GM18951 (cell line): Measurements from ENCODE around the gene PPT2.

Experiments used
- POLR2A ChIP-seq: IDR thresholded peaks from 4 replicates; pipeline ENCODE4 v1.6.1; 2011; ENCODE audit warnings: mild to moderate bottlenecking; ENCODE audit not compliant: insufficient read length, insufficient read depth; ENCODE audit errors: extremely low read depth
- in situ Hi-C: fragments of 300-500 bp; cut with MboI; formaldehyde crosslinking; loops from one replicate; pipeline ENCODE4 v1.12.0; 2022; ENCODE audit warnings: low sequenced_read_pairs, mixed read lengths, inconsistent platforms; ENCODE audit not compliant: unreplicated experiment

The PPT2 gene

GRCh38 chr6:32168807-32169591 lies 15.1 kb downstream of the PPT2 start:
- no peak for TF ChIP-seq POLR2A
- in situ Hi-C loops, result no loop called here

GRCh38 chr6:32170294-32170693 lies 16.4 kb downstream of the PPT2 start:
- no peak for TF ChIP-seq POLR2A
- in situ Hi-C loops, result no loop called here

- TF ChIP-seq POLR2A, result no peak
- in situ Hi-C loops, result no loop called here
Measured at GRCh38 chr6:32171234-32171633, 17.3 kb downstream of the PPT2 start.

- TF ChIP-seq POLR2A, result no peak
- in situ Hi-C loops, result no loop called here
Measured at GRCh38 chr6:32173051-32173727, 19.2 kb downstream of the PPT2 start.

- in situ Hi-C loops, result no loop called here
- TF ChIP-seq POLR2A, result no peak
Measured at GRCh38 chr6:32174416-32174815, 20.5 kb downstream of the PPT2 start.

GRCh38 chr6:32175322-32175710 lies 21.4 kb downstream of the PPT2 start:
- no peak for TF ChIP-seq POLR2A
- in situ Hi-C loops, result no loop called here

GRCh38 chr6:32175711-32176475 lies 22.0 kb downstream of the PPT2 start, which contains the start of gene AGPAT1:
Gene AGPAT1, minus strand, starts transcription at chr6:32176084. Its CDS starts 4,588 bp downstream, at chr6:32171496.
- in situ Hi-C loops, result no loop called here
- peak; percentile 67 for TF ChIP-seq POLR2A

GRCh38 chr6:32176476-32177182 lies 22.7 kb downstream of the PPT2 start:
- TF ChIP-seq POLR2A, result no peak
- in situ Hi-C loops, result no loop called here

GRCh38 chr6:32177183-32177787 lies 23.3 kb downstream of the PPT2 start:
- TF ChIP-seq POLR2A, result peak; percentile 45
- in situ Hi-C loops, result no loop called here

- peak; percentile 40 for TF ChIP-seq POLR2A
- in situ Hi-C loops, result no loop called here
Measured at GRCh38 chr6:32177788-32178546, 24.0 kb downstream of the PPT2 start, which contains the start of gene RNF5. Gene RNF5, plus strand, starts transcription at chr6:32178405. Its CDS starts 107 bp downstream, at chr6:32178512.

GRCh38 chr6:32178547-32179440 lies 24.9 kb downstream of the PPT2 start:
- no peak for TF ChIP-seq POLR2A
- in situ Hi-C loops, result no loop called here
